ENCODE measurements around the gene IDH3A.

Gene IDH3A

GRCh38 chr15:78105476-78106241, 43.5 kb upstream of the IDH3A start:
- Histone ChIP-seq H3K18ac (ENCODE audit: low read length) (no peak overlapping the region), H3K4me3 (ENCODE audit: low read length in 2 of 2) (no peak overlapping the region), H2BK12ac (ENCODE audit: low read length) (no peak overlapping the region), H2BK120ac (ENCODE audit: low read depth, low read length) (no peak overlapping the region), H3K23ac (ENCODE audit: low read depth, low read length, poor library complexity) (no peak overlapping the region), H3K27me3 (ENCODE audit: control insufficient read depth in 3 of 3, insufficient read depth in 3 of 3, low read depth in 1 of 3, low read length in 3 of 3) (no peaks in the 10 kb centered on the region), H4K91ac (ENCODE audit: low read depth, low read length, poor library complexity) (no peak overlapping the region), H3K9ac (ENCODE audit: low read depth, low read length, poor library complexity) (no peak overlapping the region), H2BK5ac (ENCODE audit: low read length) (no peak overlapping the region), H3K9me3 (replicated peaks in 1 of 2; ENCODE audit: control insufficient read depth in 2 of 2, insufficient read depth in 1 of 2, low read depth in 1 of 2, low read length in 2 of 2) (no peaks in the 10 kb centered on the region), H2AK5ac (ENCODE audit: low read depth, low read length) (no peak overlapping the region), H3K4me1 (ENCODE audit: control insufficient read depth in 2 of 2, insufficient read depth in 1 of 2, low read depth in 1 of 2, low read length in 2 of 2) (peaks cover 0 to 3% of the 10 kb centered on the region in 2 donors), H3K27ac (replicated peaks; ENCODE audit: low read length) (no peak overlapping the region), H3K14ac (ENCODE audit: low read length) (peak overlapping the region; percentile 31), H4K8ac (ENCODE audit: low read depth, low read length) (no peak overlapping the region), H2BK15ac (ENCODE audit: low read length) (no peak overlapping the region), H2AFZ (ENCODE audit: low read length) (no peak overlapping the region), H3K36me3 (replicated peaks in 1 of 2; ENCODE audit: control insufficient read depth in 2 of 2, insufficient read depth in 2 of 2, low read length in 2 of 2) (peaks cover 0 to 4% of the 10 kb centered on the region in 2 donors), H3K79me1 (ENCODE audit: low read depth, low read length) (peaks cover 3% of the 10 kb centered on the region), H3K4ac (ENCODE audit: low read length) (no peak overlapping the region), H3K4me2 (ENCODE audit: insufficient read depth, low read length, poor library complexity, severe bottlenecking) (no peak overlapping the region)
- no peak for DNase-seq (ENCODE audit: low spot score)
- WGBS, 2 donors (ENCODE audit: extremely low coverage in 2 of 2, insufficient read length in 2 of 2, insufficient replicate concordance in 1 of 2): no CpG with 5 or more reads among the region's 16 CpGs

GRCh38 chr15:78107471-78107870, 41.7 kb upstream of the IDH3A start:
- Histone ChIP-seq H2BK12ac (ENCODE audit: low read length) (no peak overlapping the region), H3K9me3 (replicated peaks in 1 of 2; ENCODE audit: control insufficient read depth in 2 of 2, insufficient read depth in 1 of 2, low read depth in 1 of 2, low read length in 2 of 2) (no peaks in the 10 kb centered on the region), H3K4ac (ENCODE audit: low read length) (no peak overlapping the region), H3K36me3 (replicated peaks in 1 of 2; ENCODE audit: control insufficient read depth in 2 of 2, insufficient read depth in 2 of 2, low read length in 2 of 2) (peaks cover 0 to 4% of the 10 kb centered on the region in 2 donors), H3K4me3 (ENCODE audit: low read length in 2 of 2) (no peak overlapping the region), H3K4me2 (ENCODE audit: insufficient read depth, low read length, poor library complexity, severe bottlenecking) (no peak overlapping the region), H3K4me1 (ENCODE audit: control insufficient read depth in 2 of 2, insufficient read depth in 1 of 2, low read depth in 1 of 2, low read length in 2 of 2) (peaks cover 0 to 3% of the 10 kb centered on the region in 2 donors), H4K91ac (ENCODE audit: low read depth, low read length, poor library complexity) (peak overlapping the region; percentile 88), H4K8ac (ENCODE audit: low read depth, low read length) (no peak overlapping the region), H2BK15ac (ENCODE audit: low read length) (no peak overlapping the region), H3K27ac (replicated peaks; ENCODE audit: low read length) (no peak overlapping the region), H3K18ac (ENCODE audit: low read length) (no peak overlapping the region), H3K9ac (ENCODE audit: low read depth, low read length, poor library complexity) (no peak overlapping the region), H2AK5ac (ENCODE audit: low read depth, low read length) (no peak overlapping the region), H3K27me3 (ENCODE audit: control insufficient read depth in 3 of 3, insufficient read depth in 3 of 3, low read depth in 1 of 3, low read length in 3 of 3) (no peaks in the 10 kb centered on the region), H2BK5ac (ENCODE audit: low read length) (no peak overlapping the region), H2BK120ac (ENCODE audit: low read depth, low read length) (no peak overlapping the region), H2AFZ (ENCODE audit: low read length) (no peak overlapping the region), H3K23ac (ENCODE audit: low read depth, low read length, poor library complexity) (no peak overlapping the region), H3K79me1 (ENCODE audit: low read depth, low read length) (peaks cover 3% of the 10 kb centered on the region), H3K14ac (ENCODE audit: low read length) (no peak overlapping the region)
- WGBS, 2 donors (ENCODE audit: extremely low coverage in 2 of 2, insufficient read length in 2 of 2, insufficient replicate concordance in 1 of 2): no CpG with 5 or more reads among the region's 8 CpGs
- no peak for DNase-seq (ENCODE audit: low spot score)

GRCh38 chr15:78108300-78109084, 40.7 kb upstream of the IDH3A start:
- Histone ChIP-seq H3K4me1 (ENCODE audit: control insufficient read depth in 2 of 2, insufficient read depth in 1 of 2, low read depth in 1 of 2, low read length in 2 of 2) (peaks cover 0 to 3% of the 10 kb centered on the region in 2 donors), H2BK12ac (ENCODE audit: low read length) (no peak overlapping the region), H4K91ac (ENCODE audit: low read depth, low read length, poor library complexity) (no peak overlapping the region), H3K4me2 (ENCODE audit: insufficient read depth, low read length, poor library complexity, severe bottlenecking) (no peak overlapping the region), H3K4me3 (ENCODE audit: low read length in 2 of 2) (no peak overlapping the region), H4K8ac (ENCODE audit: low read depth, low read length) (no peak overlapping the region), H3K36me3 (replicated peaks in 1 of 2; ENCODE audit: control insufficient read depth in 2 of 2, insufficient read depth in 2 of 2, low read length in 2 of 2) (peaks cover 0 to 4% of the 10 kb centered on the region in 2 donors), H2BK120ac (ENCODE audit: low read depth, low read length) (no peak overlapping the region), H3K9ac (ENCODE audit: low read depth, low read length, poor library complexity) (no peak overlapping the region), H3K79me1 (ENCODE audit: low read depth, low read length) (no peaks in the 10 kb centered on the region), H2AK5ac (ENCODE audit: low read depth, low read length) (peak overlapping the region; percentile 44), H3K4ac (ENCODE audit: low read length) (no peak overlapping the region), H2AFZ (ENCODE audit: low read length) (no peak overlapping the region), H2BK15ac (ENCODE audit: low read length) (no peak overlapping the region), H3K23ac (ENCODE audit: low read depth, low read length, poor library complexity) (no peak overlapping the region), H3K14ac (ENCODE audit: low read length) (no peak overlapping the region), H3K27me3 (ENCODE audit: control insufficient read depth in 3 of 3, insufficient read depth in 3 of 3, low read depth in 1 of 3, low read length in 3 of 3) (no peaks in the 10 kb centered on the region), H3K27ac (replicated peaks; ENCODE audit: low read length) (no peak overlapping the region), H3K9me3 (replicated peaks in 1 of 2; ENCODE audit: control insufficient read depth in 2 of 2, insufficient read depth in 1 of 2, low read depth in 1 of 2, low read length in 2 of 2) (no peaks in the 10 kb centered on the region), H2BK5ac (ENCODE audit: low read length) (peak overlapping the region; percentile 50), H3K18ac (ENCODE audit: low read length) (no peak overlapping the region)
- no CpG with 5 or more reads among the region's 11 CpGs for WGBS, 2 donors (ENCODE audit: extremely low coverage in 2 of 2, insufficient read length in 2 of 2, insufficient replicate concordance in 1 of 2)
- peak; percentile 59 for DNase-seq (ENCODE audit: low spot score)

GRCh38 chr15:78109156-78109555, 40.0 kb upstream of the IDH3A start:
- Histone ChIP-seq H2AK5ac (ENCODE audit: low read depth, low read length) (no peak overlapping the region), H3K4me2 (ENCODE audit: insufficient read depth, low read length, poor library complexity, severe bottlenecking) (no peak overlapping the region), H3K4ac (ENCODE audit: low read length) (no peak overlapping the region), H2BK12ac (ENCODE audit: low read length) (no peak overlapping the region), H3K36me3 (replicated peaks in 1 of 2; ENCODE audit: control insufficient read depth in 2 of 2, insufficient read depth in 2 of 2, low read length in 2 of 2) (peaks cover 0 to 4% of the 10 kb centered on the region in 2 donors), H3K23ac (ENCODE audit: low read depth, low read length, poor library complexity) (no peak overlapping the region), H4K91ac (ENCODE audit: low read depth, low read length, poor library complexity) (no peak overlapping the region), H2BK5ac (ENCODE audit: low read length) (no peak overlapping the region), H3K18ac (ENCODE audit: low read length) (no peak overlapping the region), H4K8ac (ENCODE audit: low read depth, low read length) (no peak overlapping the region), H3K27ac (replicated peaks; ENCODE audit: low read length) (no peak overlapping the region), H3K9me3 (replicated peaks in 1 of 2; ENCODE audit: control insufficient read depth in 2 of 2, insufficient read depth in 1 of 2, low read depth in 1 of 2, low read length in 2 of 2) (no peaks in the 10 kb centered on the region), H3K27me3 (ENCODE audit: control insufficient read depth in 3 of 3, insufficient read depth in 3 of 3, low read depth in 1 of 3, low read length in 3 of 3) (no peaks in the 10 kb centered on the region), H2BK15ac (ENCODE audit: low read length) (no peak overlapping the region), H3K79me1 (ENCODE audit: low read depth, low read length) (no peaks in the 10 kb centered on the region), H3K4me3 (ENCODE audit: low read length in 2 of 2) (no peak overlapping the region), H3K14ac (ENCODE audit: low read length) (no peak overlapping the region), H3K4me1 (ENCODE audit: control insufficient read depth in 2 of 2, insufficient read depth in 1 of 2, low read depth in 1 of 2, low read length in 2 of 2) (peaks cover 2 to 5% of the 10 kb centered on the region in 2 donors), H2BK120ac (ENCODE audit: low read depth, low read length) (no peak overlapping the region), H2AFZ (ENCODE audit: low read length) (no peak overlapping the region), H3K9ac (ENCODE audit: low read depth, low read length, poor library complexity) (no peak overlapping the region)
- WGBS, 2 donors (ENCODE audit: extremely low coverage in 2 of 2, insufficient read length in 2 of 2, insufficient replicate concordance in 1 of 2): no CpG with 5 or more reads among the region's 12 CpGs
- DNase-seq (ENCODE audit: low spot score): no peak

All from neuronal stem cell (in vitro differentiated cells).